H54 (cell line): ENCODE measurements around the gene RAD51B.

Experiments
- DNase-seq: peaks from one replicate; pipeline ENCODE4 v3.0.0; 2011; ENCODE audit warnings: low spot score, mixed read lengths; ENCODE audit not compliant: insufficient read length
- FAIRE-seq: peaks from 3 replicates; lab custom pipeline; 2011; peaks lifted over from hg19 to GRCh38; lab: Jason Lieb, UNC
- POLR2A ChIP-seq: IDR thresholded peaks from 2 replicates; pipeline ENCODE4 v1.6.1; 2011; ENCODE audit warnings: low read depth, mild to moderate bottlenecking, low read length

RAD51B gene

GRCh38 chr14:68499451-68499850 is 679.9 kb downstream of the RAD51B start:
- FAIRE-seq, result no peak
- no peak for TF ChIP-seq POLR2A
- no peak for DNase-seq

GRCh38 chr14:68501171-68501570 is 681.6 kb downstream of the RAD51B start:
- TF ChIP-seq POLR2A, result no peak
- FAIRE-seq (no peak), DNase-seq (no peak)

- DNase-seq (no peak), FAIRE-seq (no peak)
- TF ChIP-seq POLR2A, result no peak
Observed at GRCh38 chr14:68501614-68502052, 682.1 kb downstream of the RAD51B start.

GRCh38 chr14:68502230-68502629 is 682.7 kb downstream of the RAD51B start:
- TF ChIP-seq POLR2A, result no peak
- FAIRE-seq (no peak), DNase-seq (no peak)

GRCh38 chr14:68503186-68503825 is 683.7 kb downstream of the RAD51B start:
- no peak for FAIRE-seq
- TF ChIP-seq POLR2A, result no peak
- no peak for DNase-seq

- no peak for TF ChIP-seq POLR2A
- no peak for DNase-seq
- FAIRE-seq, result no peak
Observed at GRCh38 chr14:68504861-68505260, 685.3 kb downstream of the RAD51B start.

- no peak for TF ChIP-seq POLR2A
- DNase-seq, result peak; percentile 17
- no peak for FAIRE-seq
Observed at GRCh38 chr14:68506021-68506644, 686.6 kb downstream of the RAD51B start.

- DNase-seq (no peak), FAIRE-seq (no peak)
- TF ChIP-seq POLR2A, result no peak
Observed at GRCh38 chr14:68506645-68507419, 687.3 kb downstream of the RAD51B start.

- DNase-seq, result no peak
- no peak for FAIRE-seq
- TF ChIP-seq POLR2A, result no peak
Observed at GRCh38 chr14:68507544-68508081, 688.0 kb downstream of the RAD51B start.

GRCh38 chr14:68508581-68508980 is 689.0 kb downstream of the RAD51B start:
- no peak for TF ChIP-seq POLR2A
- FAIRE-seq (no peak), DNase-seq (no peak)

GRCh38 chr14:68509188-68509983 is 689.8 kb downstream of the RAD51B start:
- DNase-seq (no peak), FAIRE-seq (no peak)
- TF ChIP-seq POLR2A, result no peak

- DNase-seq (no peak), FAIRE-seq (no peak)
- TF ChIP-seq POLR2A, result no peak
Observed at GRCh38 chr14:68510201-68511128, 690.9 kb downstream of the RAD51B start.
